Epithelial cell of umbilical artery (primary cell): ENCODE measurements around the gene CYFIP1. TPM values are rescaled to one million over a fixed set of nuclear protein-coding genes. Genes with fewer than 3 reads are reported as not detected.

ENCODE experiments used
- total RNA-seq: library from RNA; depleted of rRNA; stranded (reverse); fragments of >200 nt; gene quantifications from 2 replicates; pipeline ENCODE4 v1.2.3, GENCODE V29; 2014

CYFIP1 gene
- total RNA-seq: 55.0 and 84.1 TPM in 2 replicates

GRCh38 chr15:22980189-22981050 lies at the start of gene CYFIP1:
TSS of gene CYFIP1 (minus strand) at chr15:22980368. CDS start at chr15:22947285, 33,083 bp downstream.

DNA sequence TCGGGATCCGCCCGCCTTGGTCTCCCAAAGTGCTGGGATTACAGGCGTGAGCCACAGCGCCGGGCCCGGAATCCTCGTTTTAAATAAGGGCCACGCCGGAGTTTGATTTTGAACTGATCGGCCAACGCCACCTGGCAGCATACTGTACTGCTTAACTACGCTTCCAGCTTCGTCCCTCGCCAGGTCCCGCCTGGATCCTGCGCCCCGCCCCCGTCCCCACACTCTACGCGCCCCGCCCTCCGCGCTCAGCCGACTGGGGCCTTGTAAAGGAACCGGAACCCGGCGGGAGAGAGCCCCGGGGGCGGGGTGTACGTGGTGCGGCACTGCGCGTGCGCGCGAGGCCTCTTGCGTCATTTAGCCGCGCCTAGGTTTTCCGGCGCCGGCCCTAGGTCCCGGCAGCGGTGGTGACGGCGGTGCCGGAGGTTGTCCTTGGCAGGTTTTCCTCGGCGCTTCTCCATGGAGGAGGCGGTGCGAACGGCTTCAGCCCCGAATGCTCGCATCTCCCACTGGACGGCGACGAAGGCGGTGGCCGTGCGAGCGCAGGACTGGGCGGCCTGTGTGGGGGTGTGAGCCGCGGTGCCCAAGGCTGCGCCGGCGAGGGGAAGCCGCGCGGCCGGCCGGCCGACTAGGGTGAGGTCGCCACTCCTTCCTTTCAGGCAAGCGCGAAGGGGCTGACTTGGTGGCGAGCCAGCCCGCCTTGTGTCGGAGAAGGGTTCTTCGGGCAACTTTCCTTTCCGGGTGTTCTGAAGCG lies 141.7 kb downstream of the CYFIP1 start, which contains the start of gene NIPA2:
TSS of gene NIPA2 (plus strand) at position 375 of the 751 bp plus-strand sequence. CDS start 13,066 bp downstream, outside the sequence.

Other genes with a start within 250 kb of the CYFIP1 start
- gene NIPA1, start 193.7 kb downstream of the CYFIP1 start, total RNA-seq: 9.3 and 15.6 TPM in 2 replicates
- 74.1 and 83.0 TPM in 2 replicates for gene NIPA2, start 141.7 kb downstream of the CYFIP1 start, total RNA-seq
- 18.2 and 19.8 TPM in 2 replicates for gene TUBGCP5, start 59.2 kb upstream of the CYFIP1 start, total RNA-seq
- not detected in 2 replicates for gene GOLGA6L1, start 156.5 kb upstream of the CYFIP1 start, total RNA-seq